Nephron (organoid): ENCODE data around the gene IFI44L.

Source experiments
- H3K27ac Mint-ChIP-seq, 3 experiments: 2 replicates each; pipeline ENCODE4 v1.8.0; 2020; ENCODE audit warnings: mixed read lengths in 3 of 3, mild to moderate bottlenecking in 2 of 3, moderate library complexity in 1 of 3
- H3K27me3 Mint-ChIP-seq: 2 replicates; pipeline ENCODE4 v1.8.0; 2021; ENCODE audit warnings: low read depth, mild to moderate bottlenecking, moderate library complexity, mixed read lengths
- H3K36me3 Mint-ChIP-seq: 2 replicates; pipeline ENCODE4 v1.8.0; 2020; ENCODE audit warnings: low read depth, mixed read lengths
- H3K4me1 Mint-ChIP-seq: 2 replicates; pipeline ENCODE4 v1.8.0; 2020; ENCODE audit warnings: mixed read lengths
- H3K4me3 Mint-ChIP-seq, 3 experiments: 2 replicates each; pipeline ENCODE4 v1.8.0; 2020; ENCODE audit warnings: mild to moderate bottlenecking in 3 of 3, mixed read lengths in 3 of 3, moderate library complexity in 2 of 3
- H3K9me3 Mint-ChIP-seq: 2 replicates; pipeline ENCODE4 v1.8.0; 2020; ENCODE audit warnings: mixed read lengths
- TF ChIP-seq, protein P1 (sequence below), 3 experiments: fragments of 200-600 bp; sonication (generic); IDR thresholded peaks; one replicate each; pipeline ENCODE4 v1.5.0; 2021; ENCODE audit warnings: antibody characterized with exemption in 3 of 3; ENCODE audit not compliant: unreplicated experiment in 3 of 3

The IFI44L gene

DNA sequence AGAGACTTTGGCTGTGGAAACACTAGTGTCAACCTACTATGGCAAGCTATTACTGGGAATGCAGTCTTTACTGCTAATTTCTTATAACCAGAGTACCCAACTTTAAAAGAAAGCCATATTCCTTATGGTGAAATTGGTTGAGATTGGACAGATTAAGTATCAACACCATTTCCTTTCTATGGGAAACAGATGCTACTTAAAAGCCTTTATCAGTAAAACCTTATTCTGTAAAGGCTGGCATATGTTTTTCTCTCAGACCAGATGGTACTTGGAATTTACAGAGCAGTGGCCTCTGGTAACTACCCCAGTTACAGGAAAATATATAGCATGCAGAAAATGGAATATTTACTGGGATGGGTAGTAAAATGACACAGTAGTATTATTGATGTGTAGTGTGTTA lies 48.2 kb downstream of the IFI44L start:
- H3K4me1 Mint-ChIP-seq: no peaks in the 10 kb centered on the region
- TF ChIP-seq, protein P1, sequence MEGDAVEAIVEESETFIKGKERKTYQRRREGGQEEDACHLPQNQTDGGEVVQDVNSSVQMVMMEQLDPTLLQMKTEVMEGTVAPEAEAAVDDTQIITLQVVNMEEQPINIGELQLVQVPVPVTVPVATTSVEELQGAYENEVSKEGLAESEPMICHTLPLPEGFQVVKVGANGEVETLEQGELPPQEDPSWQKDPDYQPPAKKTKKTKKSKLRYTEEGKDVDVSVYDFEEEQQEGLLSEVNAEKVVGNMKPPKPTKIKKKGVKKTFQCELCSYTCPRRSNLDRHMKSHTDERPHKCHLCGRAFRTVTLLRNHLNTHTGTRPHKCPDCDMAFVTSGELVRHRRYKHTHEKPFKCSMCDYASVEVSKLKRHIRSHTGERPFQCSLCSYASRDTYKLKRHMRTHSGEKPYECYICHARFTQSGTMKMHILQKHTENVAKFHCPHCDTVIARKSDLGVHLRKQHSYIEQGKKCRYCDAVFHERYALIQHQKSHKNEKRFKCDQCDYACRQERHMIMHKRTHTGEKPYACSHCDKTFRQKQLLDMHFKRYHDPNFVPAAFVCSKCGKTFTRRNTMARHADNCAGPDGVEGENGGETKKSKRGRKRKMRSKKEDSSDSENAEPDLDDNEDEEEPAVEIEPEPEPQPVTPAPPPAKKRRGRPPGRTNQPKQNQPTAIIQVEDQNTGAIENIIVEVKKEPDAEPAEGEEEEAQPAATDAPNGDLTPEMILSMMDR (IDR thresholded peaks at IDR 0.05; ENCODE audit: unreplicated experiment in 3 of 3): no peak
- no peaks in the 10 kb centered on the region for H3K27me3 Mint-ChIP-seq
- no peak overlapping the region for H3K27ac Mint-ChIP-seq
- no peak overlapping the region for H3K4me3 Mint-ChIP-seq
- H3K36me3 Mint-ChIP-seq: no peaks in the 10 kb centered on the region
- H3K9me3 Mint-ChIP-seq: no peaks in the 10 kb centered on the region

DNA sequence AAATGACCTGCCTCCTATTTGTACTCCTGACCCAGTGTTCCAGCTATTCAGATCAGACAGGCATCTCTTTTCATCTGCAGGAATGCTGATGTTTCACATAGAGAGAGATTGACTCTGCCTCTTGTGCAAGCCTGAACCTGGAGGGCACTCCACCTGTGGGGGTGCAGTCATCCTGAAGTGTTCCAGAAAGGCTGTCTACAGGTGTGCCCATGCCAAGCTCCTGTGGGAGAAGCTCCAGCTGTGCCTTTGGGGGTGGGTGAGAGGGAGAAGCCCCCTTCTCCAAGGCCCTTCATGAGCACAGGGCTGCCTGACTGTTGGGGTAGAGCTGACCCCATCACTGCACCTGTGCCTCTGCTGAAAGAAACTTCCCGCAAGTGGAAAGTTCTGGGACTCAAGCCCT lies 52.2 kb downstream of the IFI44L start:
- H3K4me1 Mint-ChIP-seq: no peaks in the 10 kb centered on the region
- no peaks in the 10 kb centered on the region for H3K27me3 Mint-ChIP-seq
- H3K9me3 Mint-ChIP-seq: no peaks in the 10 kb centered on the region
- no peaks in the 10 kb centered on the region for H3K36me3 Mint-ChIP-seq
- no peak overlapping the region for H3K4me3 Mint-ChIP-seq
- TF ChIP-seq, protein P1 (IDR thresholded peaks at IDR 0.05; ENCODE audit: unreplicated experiment in 3 of 3): no peak
- no peak overlapping the region for H3K27ac Mint-ChIP-seq

DNA sequence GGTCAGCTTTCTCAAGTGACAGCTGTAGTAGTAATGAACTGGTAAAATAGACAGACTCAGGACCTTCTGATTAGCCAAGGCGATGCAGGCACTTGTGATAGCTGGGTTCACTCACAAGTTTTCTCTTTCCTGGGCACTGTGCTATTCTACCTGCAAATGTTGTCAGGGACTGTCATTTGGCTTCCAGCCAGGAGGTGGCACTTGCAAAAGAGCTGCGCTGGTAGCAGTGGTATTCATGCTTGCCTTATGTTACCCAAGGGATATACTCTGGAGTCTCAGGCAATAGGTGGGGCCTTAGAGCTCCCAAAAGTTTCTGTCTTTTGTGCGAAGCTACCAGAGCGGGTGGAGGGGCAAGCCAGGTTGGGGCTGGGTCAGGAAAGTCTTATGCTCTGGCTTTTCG lies 52.9 kb downstream of the IFI44L start:
- no peaks in the 10 kb centered on the region for H3K9me3 Mint-ChIP-seq
- H3K4me1 Mint-ChIP-seq: no peaks in the 10 kb centered on the region
- TF ChIP-seq, protein P1 (IDR thresholded peaks at IDR 0.05; ENCODE audit: unreplicated experiment in 3 of 3): no peak
- no peak overlapping the region for H3K27ac Mint-ChIP-seq
- H3K4me3 Mint-ChIP-seq: no peak overlapping the region
- no peaks in the 10 kb centered on the region for H3K27me3 Mint-ChIP-seq
- no peaks in the 10 kb centered on the region for H3K36me3 Mint-ChIP-seq

DNA sequence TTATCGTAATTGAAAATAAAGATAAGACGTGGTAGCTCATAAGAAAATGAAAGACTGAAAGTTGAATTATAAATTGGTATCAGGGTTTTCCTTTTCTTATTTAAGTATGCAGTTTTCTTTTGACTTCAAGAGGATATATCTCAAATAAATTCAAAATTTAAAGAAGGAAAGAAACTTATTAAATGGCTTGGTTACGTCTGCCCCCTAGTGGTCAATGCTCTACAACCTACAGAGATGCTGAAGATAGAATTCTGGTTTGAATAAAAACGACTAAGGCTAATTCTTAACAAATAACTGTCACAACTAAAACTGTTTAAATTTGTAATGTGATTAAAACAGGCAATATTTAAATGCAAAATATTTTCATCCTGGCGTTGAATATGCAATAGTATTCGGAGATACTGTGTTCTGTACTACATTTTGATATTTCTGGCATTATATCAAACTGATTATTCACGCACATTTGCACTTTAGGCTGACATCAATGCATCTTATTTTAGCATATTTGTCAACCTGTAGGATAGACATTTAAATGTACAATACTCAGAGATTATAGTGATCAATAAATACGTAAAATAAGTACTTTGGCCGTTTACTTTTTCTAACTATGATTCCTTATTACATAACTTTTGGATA lies 56.2 kb downstream of the IFI44L start:
- H3K4me1 Mint-ChIP-seq: no peaks in the 10 kb centered on the region
- no peaks in the 10 kb centered on the region for H3K27me3 Mint-ChIP-seq
- H3K36me3 Mint-ChIP-seq: no peaks in the 10 kb centered on the region
- H3K4me3 Mint-ChIP-seq: no peak overlapping the region
- no peaks in the 10 kb centered on the region for H3K9me3 Mint-ChIP-seq
- no peak overlapping the region for H3K27ac Mint-ChIP-seq
- TF ChIP-seq, protein P1 (IDR thresholded peaks at IDR 0.05; ENCODE audit: unreplicated experiment in 3 of 3): peak; percentile 79 to 86 (median 79)

DNA sequence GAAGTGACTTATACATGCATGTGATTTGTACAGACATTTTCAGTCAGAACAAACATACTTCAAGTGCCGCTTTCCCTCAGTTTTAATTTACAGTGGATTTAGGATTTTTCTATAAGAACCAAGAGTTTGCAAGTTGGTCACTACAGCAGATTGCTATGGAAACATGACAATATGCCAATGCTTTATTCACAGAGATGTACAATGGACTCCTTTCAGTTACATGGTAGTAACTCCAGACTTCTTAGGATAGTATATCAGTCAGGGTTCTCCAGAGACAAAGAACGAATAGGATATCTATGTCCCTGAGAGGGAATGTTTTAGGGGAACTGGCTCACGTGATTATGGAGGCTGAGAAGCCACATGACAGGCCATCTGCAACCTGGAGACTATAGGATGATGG lies 56.7 kb downstream of the IFI44L start:
- TF ChIP-seq, protein P1 (IDR thresholded peaks at IDR 0.05; ENCODE audit: unreplicated experiment in 3 of 3): no peak
- Mint-ChIP-seq H3K4me1 (no peaks in the 10 kb centered on the region), H3K9me3 (no peaks in the 10 kb centered on the region), H3K27me3 (no peaks in the 10 kb centered on the region), H3K27ac (no peak overlapping the region), H3K4me3 (no peak overlapping the region), H3K36me3 (no peaks in the 10 kb centered on the region)

DNA sequence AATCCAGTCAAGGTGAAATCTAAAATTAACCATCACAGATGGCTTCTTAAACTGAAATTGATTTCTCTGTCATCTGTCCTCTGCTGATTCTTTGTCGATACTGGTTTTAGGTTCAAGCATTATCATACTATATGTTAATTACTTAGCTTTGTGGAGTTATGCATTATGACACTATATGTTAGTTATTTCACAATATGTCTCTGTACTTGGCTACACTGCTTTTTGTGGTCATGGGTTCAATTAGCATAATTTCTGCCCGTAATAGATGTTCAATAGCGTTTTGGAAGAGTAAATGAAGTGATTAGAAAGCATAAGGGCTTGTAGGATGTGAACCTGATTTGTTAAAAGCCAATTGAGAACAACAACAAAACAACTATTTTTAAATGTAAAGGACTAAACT lies 57.5 kb downstream of the IFI44L start:
- Mint-ChIP-seq H3K27ac (no peak overlapping the region), H3K4me1 (no peaks in the 10 kb centered on the region), H3K27me3 (no peaks in the 10 kb centered on the region), H3K36me3 (no peaks in the 10 kb centered on the region), H3K9me3 (no peaks in the 10 kb centered on the region), H3K4me3 (no peak overlapping the region)
- TF ChIP-seq, protein P1 (IDR thresholded peaks at IDR 0.05; ENCODE audit: unreplicated experiment in 3 of 3): no peak
